ENCODE results near the gene RPH3AL.

Gene RPH3AL

GRCh38 chr17:364766-365165 is 12.2 kb upstream of the RPH3AL start:
- TF ChIP-seq CTCF (IDR thresholded peaks at IDR 0.05; ENCODE audit: unreplicated experiment in 3 of 3): no peak
- Mint-ChIP-seq H3K27me3 (ENCODE audit: low read depth) (no peaks in the 10 kb centered on the region), H3K27ac (no peak overlapping the region), H3K9me3 (peaks cover 18% of the 10 kb centered on the region), H3K4me3 (no peak overlapping the region), H3K4me1 (peaks cover 5% of the 10 kb centered on the region), H3K36me3 (ENCODE audit: low read depth) (peaks cover 24% of the 10 kb centered on the region)

DNA sequence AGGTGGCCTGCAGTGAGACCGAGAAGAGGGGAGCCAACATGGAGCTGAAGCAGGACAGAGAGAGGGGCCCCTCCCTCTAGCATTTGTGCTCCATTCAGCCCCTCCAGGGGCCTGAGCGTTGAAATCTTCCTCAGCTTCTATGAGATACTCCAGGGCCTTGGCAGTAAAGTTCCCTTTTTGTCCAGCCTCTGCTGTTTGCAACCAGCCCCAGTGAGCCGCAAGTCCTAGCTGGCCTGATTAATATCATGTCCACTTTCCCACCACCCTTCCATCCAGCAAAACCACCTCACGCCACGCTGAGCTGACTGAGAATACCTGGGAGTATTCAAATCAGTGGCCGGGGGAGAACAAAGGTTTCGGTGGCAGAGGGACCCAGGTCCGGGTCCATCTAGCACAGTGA is 11.7 kb upstream of the RPH3AL start:
- Mint-ChIP-seq H3K36me3 (ENCODE audit: low read depth) (peaks cover 20% of the 10 kb centered on the region), H3K27me3 (ENCODE audit: low read depth) (no peaks in the 10 kb centered on the region), H3K4me1 (peaks cover 5% of the 10 kb centered on the region), H3K9me3 (peaks cover 14% of the 10 kb centered on the region), H3K27ac (peak overlapping the region in 1 of 3 experiments; percentile 70), H3K4me3 (no peak overlapping the region)
- no peak for TF ChIP-seq CTCF (IDR thresholded peaks at IDR 0.05; ENCODE audit: unreplicated experiment in 3 of 3)

DNA sequence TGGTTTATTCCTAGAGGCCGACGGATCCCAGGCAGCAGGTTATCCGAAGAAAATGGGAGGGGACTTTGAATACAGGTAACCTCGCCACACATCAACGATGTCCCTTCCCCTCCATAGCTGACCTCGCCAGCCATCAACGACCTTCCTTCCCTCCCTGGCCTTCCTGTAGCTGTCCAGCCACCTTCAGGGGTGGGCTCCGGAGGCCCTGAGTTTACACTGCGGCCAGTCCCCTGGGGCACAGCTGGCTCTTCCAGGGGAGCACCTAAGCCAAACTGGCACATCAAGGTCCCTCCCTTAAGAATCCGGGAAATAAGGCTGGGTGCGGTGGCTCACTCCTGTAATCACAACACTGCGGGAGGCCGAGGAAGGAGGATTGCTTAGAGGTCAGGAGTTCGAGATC is 10.1 kb upstream of the RPH3AL start:
- Mint-ChIP-seq H3K4me1 (peaks cover 12% of the 10 kb centered on the region), H3K36me3 (ENCODE audit: low read depth) (peaks cover 7% of the 10 kb centered on the region), H3K27me3 (ENCODE audit: low read depth) (no peaks in the 10 kb centered on the region), H3K4me3 (no peak overlapping the region), H3K27ac (no peak overlapping the region), H3K9me3 (peaks cover 2% of the 10 kb centered on the region)
- no peak for TF ChIP-seq CTCF (IDR thresholded peaks at IDR 0.05; ENCODE audit: unreplicated experiment in 3 of 3)

DNA sequence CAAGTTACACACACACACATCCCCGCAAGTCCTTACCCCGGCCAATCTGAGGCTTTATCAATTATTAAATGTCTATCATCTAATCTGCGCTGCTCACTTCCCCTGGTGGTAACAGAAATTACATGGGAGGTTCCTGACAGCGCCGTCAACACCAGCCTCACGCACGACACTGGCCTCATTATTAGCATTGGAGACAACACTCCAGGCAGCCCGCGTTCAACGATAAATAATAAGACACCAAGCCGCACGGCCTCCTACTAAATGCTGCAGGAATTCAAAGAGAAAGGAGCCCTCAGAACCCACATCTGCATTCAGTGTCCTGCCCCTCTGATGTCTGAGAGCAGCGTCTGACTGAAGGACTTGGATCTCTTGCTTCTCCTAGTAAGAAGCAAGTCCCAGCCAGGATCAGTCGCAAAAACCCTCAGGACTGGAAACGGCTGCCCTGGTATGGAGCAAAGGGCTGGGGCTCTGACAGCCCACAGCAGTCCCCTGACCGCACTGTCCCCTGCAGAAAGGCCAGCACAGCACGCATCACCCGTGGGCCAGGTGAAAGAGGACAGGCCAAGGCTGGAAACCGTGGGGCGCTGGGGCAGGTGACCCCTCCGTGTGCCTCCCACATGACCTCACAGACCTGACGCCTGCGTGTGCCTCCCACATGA is 7.6 kb upstream of the RPH3AL start:
- TF ChIP-seq CTCF (IDR thresholded peaks at IDR 0.05; ENCODE audit: unreplicated experiment in 3 of 3): no peak
- peaks cover 10% of the 10 kb centered on the region for H3K36me3 Mint-ChIP-seq (ENCODE audit: low read depth)
- peaks cover 23% of the 10 kb centered on the region for H3K4me1 Mint-ChIP-seq
- peaks cover 4% of the 10 kb centered on the region for H3K27me3 Mint-ChIP-seq (ENCODE audit: low read depth)
- H3K4me3 Mint-ChIP-seq: no peak overlapping the region
- peaks cover 4% of the 10 kb centered on the region for H3K9me3 Mint-ChIP-seq
- H3K27ac Mint-ChIP-seq: peak overlapping the region; percentile 60 to 66 (median 62)

DNA sequence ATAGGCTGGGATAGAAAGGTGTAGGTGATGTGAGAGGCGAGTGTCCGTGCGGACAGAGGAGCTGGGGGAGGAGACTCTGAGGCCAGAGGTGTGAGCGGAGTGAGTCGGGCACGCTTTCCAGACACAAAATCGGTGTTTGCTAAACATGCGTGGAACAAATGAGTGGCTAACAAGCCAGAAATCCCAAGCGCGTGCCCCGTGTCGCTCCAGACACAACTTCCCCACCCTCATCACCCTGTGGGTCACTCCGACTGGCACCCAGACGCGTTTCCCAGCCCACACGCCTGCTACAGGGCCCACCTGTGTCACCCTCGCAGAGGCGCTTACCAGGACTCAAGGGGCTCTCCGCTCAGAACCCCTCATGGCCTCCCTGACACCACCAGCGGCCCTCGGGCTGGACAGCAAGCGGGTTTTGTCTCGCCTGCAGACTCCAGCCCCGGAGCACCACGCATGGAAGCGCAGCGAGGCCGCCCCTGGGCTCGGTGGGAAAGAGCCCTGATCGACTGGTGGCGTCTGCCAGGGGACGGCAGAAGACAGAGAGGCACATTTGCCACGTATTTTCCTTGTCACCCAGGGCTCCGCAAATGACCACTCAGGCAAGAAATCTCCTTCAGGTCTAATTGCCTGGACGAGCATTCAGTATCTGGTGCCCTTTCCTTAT is 6.0 kb upstream of the RPH3AL start:
- Mint-ChIP-seq H3K27me3 (ENCODE audit: low read depth) (peaks cover 4% of the 10 kb centered on the region), H3K27ac (peak overlapping the region; percentile 75 to 92 (median 86)), H3K4me1 (peaks cover 28% of the 10 kb centered on the region), H3K36me3 (ENCODE audit: low read depth) (peaks cover 10% of the 10 kb centered on the region), H3K4me3 (no peak overlapping the region), H3K9me3 (peaks cover 4% of the 10 kb centered on the region)
- no peak for TF ChIP-seq CTCF (IDR thresholded peaks at IDR 0.05; ENCODE audit: unreplicated experiment in 3 of 3)

GRCh38 chr17:357644-358043 is 5.0 kb upstream of the RPH3AL start:
- peaks cover 37% of the 10 kb centered on the region for H3K4me1 Mint-ChIP-seq
- TF ChIP-seq CTCF (IDR thresholded peaks at IDR 0.05; ENCODE audit: unreplicated experiment in 3 of 3): no peak
- peak overlapping the region in 1 of 3 experiments; percentile 13 for H3K4me3 Mint-ChIP-seq
- H3K27me3 Mint-ChIP-seq (ENCODE audit: low read depth): peaks cover 4% of the 10 kb centered on the region
- peaks cover 4% of the 10 kb centered on the region for H3K9me3 Mint-ChIP-seq
- peak overlapping the region; percentile 75 to 92 (median 87) for H3K27ac Mint-ChIP-seq
- H3K36me3 Mint-ChIP-seq (ENCODE audit: low read depth): peaks cover 10% of the 10 kb centered on the region
